VCaP (cell line): ENCODE measurements around the gene LRRC52.

Source experiments
- H3K27ac ChIP-seq: fragments of 450-650 bp; 2 replicates; pipeline ENCODE4 v1.5.1; 2017
- CTCF ChIP-seq: fragments of 450-650 bp; conservative IDR thresholded peaks from 2 replicates; pipeline ENCODE4 v1.5.1; 2017; ENCODE audit warnings: mild to moderate bottlenecking, moderate library complexity

LRRC52 gene

GRCh38 chr1:165610866-165611265, 67.1 kb downstream of the LRRC52 start:
- peak overlapping the region; percentile 34; the same call in 1 of the 2 replicates for H3K27ac ChIP-seq
- TF ChIP-seq CTCF = no peak

DNA sequence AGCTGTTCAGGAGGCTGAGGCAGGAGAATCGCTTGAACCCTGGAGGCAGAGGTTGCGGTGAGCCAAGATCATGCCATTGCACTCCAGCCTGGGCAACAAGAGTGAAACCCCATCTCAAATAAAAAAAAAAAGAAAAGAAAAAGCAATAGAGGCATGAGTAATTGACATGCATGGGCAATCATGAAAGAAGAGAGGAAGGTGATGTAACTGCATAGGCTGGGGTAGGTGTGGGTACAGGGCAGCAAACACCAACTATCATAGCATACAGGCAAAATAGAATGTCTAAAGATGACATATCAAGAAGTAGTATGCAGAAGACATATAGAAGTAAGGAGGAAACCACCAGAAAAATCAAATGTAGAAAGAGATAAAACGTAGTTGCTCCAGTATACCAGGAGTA, 68.3 kb downstream of the LRRC52 start:
- H3K27ac ChIP-seq = no peak overlapping the region
- no peak for TF ChIP-seq CTCF
